A673 (cell line): ENCODE measurements around the gene RAB17. TPM values are rescaled to one million over a fixed set of nuclear protein-coding genes. Genes with fewer than 3 reads are reported as not detected.

Experiments used
- BruUV-seq: library from RNA; stranded (reverse); fragments of 400-500 nt; replicated peaks from 2 replicates; lab custom pipeline; 2021; lab: Mats Ljungman, UMichigan
- CTCF ChIA-PET: fragments of 300-600 bp; sonication (Branson Sonifier 250); formaldehyde crosslinking; loops from one replicate; lab custom pipeline; 2022; ENCODE audit warnings: antibody characterized with exemption; lab: Charles Lee
- POLR2A ChIA-PET: fragments of 300-600 bp; sonication (Branson Sonifier 250); formaldehyde crosslinking; loops from one replicate; lab custom pipeline; 2022; ENCODE audit warnings: antibody characterized with exemption; ENCODE audit not compliant: low non-redundant PET; lab: Charles Lee
- DNase-seq: peaks from one replicate; pipeline ENCODE4 v3.0.0-alpha.2; 2015; ENCODE audit warnings: low spot score
- H3K27ac ChIP-seq: fragments of 200-600 bp; sonication (generic); 2 replicates; pipeline ENCODE4 v1.5.1; 2016; ENCODE audit warnings: mixed run types, low read depth, mild to moderate bottlenecking, mixed read lengths, antibody characterized with exemption, low read length; ENCODE audit not compliant: poor library complexity, severe bottlenecking
- H3K27me3 ChIP-seq: fragments of 200-600 bp; sonication (generic); replicated peaks from 2 replicates; pipeline ENCODE4 v1.6.1; 2017; ENCODE audit warnings: mixed run types, low read depth, mild to moderate bottlenecking, mixed read lengths, antibody characterized with exemption, low read length; ENCODE audit not compliant: insufficient read depth, poor library complexity
- H3K36me3 ChIP-seq: fragments of 200-600 bp; sonication (generic); 2 replicates; pipeline ENCODE4 v1.6.1; 2016; ENCODE audit warnings: mixed run types, mild to moderate bottlenecking, mixed read lengths, antibody characterized with exemption, low read length; ENCODE audit not compliant: insufficient read depth, poor library complexity, severe bottlenecking
- H3K4me1 ChIP-seq: fragments of 200-600 bp; sonication (generic); 2 replicates; pipeline ENCODE4 v1.6.1; 2017; ENCODE audit warnings: mixed run types, mild to moderate bottlenecking, mixed read lengths, antibody characterized with exemption, low read length; ENCODE audit not compliant: insufficient read depth, poor library complexity, severe bottlenecking
- H3K4me3 ChIP-seq: fragments of 200-600 bp; sonication (generic); 2 replicates; pipeline ENCODE4 v1.5.1; 2016; ENCODE audit warnings: low read depth, mixed run types, mild to moderate bottlenecking, mixed read lengths, low read length; ENCODE audit not compliant: poor library complexity, severe bottlenecking
- H3K9me3 ChIP-seq: fragments of 200-600 bp; sonication (generic); 2 replicates; pipeline ENCODE4 v1.6.1; 2016; ENCODE audit warnings: mixed run types, low read depth, mild to moderate bottlenecking, mixed read lengths, antibody characterized with exemption, low read length; ENCODE audit not compliant: poor library complexity, severe bottlenecking
- EZH2 ChIP-seq: fragments of 200-600 bp; sonication (generic); IDR thresholded peaks from 2 replicates; pipeline ENCODE4 v1.6.1; 2017; ENCODE audit warnings: borderline replicate concordance, low read depth, mild to moderate bottlenecking, mixed read lengths, antibody characterized with exemption, low read length; ENCODE audit not compliant: poor library complexity, severe bottlenecking
- intact Hi-C: fragments of 100-400 bp; cut with micrococcal nuclease; formaldehyde crosslinking; loops from one replicate; pipeline ENCODE4 v1.10.0; 2022; ENCODE audit not compliant: unreplicated experiment
- total RNA-seq: library from RNA; stranded (reverse); gene quantifications from 2 replicates; pipeline ENCODE4 v1.2.3, GENCODE V29; 2021
- TF ChIP-seq, protein P1 (sequence below): fragments of 300-800, 200-600 bp; sonication (generic); conservative IDR thresholded peaks from 2 replicates; pipeline ENCODE4 v1.5.1; 2017; ENCODE audit warnings: low read depth, mild to moderate bottlenecking, antibody characterized with exemption, low read length, moderate library complexity, mixed read lengths

RAB17 gene
- total RNA-seq, 1 experiment from 2014 or later, result 0.62 TPM

DNA sequence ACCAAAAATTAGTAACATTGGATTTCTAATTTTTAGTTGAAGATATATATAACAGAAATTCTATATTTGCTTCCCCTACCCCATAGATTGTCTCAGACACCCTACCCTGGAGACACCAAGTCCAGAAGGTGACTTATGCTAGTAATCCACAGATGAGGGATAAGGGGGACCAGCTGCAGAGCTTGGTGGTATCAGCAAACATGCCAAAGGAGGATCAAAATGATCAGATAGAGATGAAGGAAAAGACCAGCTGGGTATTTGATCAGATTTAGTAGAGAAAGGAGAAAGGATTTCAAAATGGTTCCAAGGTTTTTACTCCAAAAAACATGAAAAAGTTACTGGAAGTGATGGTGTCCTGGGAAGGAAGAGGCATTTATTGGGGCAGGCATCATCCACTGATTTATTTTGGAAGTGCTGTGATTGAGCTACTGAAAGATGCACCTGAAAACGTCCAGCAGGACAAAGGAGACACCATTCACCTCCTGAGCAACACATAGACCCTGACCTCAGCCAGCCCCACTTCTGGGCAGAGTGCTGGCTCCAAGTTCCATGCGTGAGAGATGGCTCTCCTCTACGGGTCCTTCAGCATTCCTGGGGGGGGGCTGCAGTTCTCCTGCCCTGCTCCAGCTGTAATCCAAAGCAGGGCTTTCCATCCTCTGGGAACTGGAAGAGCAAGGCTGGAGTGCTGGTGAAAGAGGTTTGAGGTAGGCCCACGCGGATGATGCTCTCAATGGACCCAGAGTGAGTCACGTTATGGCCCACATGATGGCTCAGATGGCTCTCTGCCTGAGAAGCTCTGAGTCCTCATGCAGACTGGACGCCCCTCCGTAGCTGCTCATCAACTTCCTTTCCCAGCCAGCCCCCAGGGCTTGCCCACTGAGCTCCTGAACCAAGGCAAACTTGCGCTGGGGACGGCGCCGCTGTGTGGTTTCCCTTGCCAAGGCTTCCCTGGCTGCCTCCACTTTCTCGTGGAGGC is 33.2 kb upstream of the RAB17 start:
- no TSS peak for BruUV-seq
- CTCF ChIA-PET, result no interaction called here

GRCh38 chr2:237618449-237618848 is 27.9 kb upstream of the RAB17 start:
- Histone ChIP-seq H3K9me3 (no peaks in the 10 kb centered on the region), H3K4me1 (peaks cover 22% of the 10 kb centered on the region), H3K27ac (no peak overlapping the region), H3K4me3 (no peak overlapping the region), H3K27me3 (no peaks in the 10 kb centered on the region), H3K36me3 (no peaks in the 10 kb centered on the region)
- intact Hi-C loops, result no loop called here
- TF ChIP-seq, protein P1, sequence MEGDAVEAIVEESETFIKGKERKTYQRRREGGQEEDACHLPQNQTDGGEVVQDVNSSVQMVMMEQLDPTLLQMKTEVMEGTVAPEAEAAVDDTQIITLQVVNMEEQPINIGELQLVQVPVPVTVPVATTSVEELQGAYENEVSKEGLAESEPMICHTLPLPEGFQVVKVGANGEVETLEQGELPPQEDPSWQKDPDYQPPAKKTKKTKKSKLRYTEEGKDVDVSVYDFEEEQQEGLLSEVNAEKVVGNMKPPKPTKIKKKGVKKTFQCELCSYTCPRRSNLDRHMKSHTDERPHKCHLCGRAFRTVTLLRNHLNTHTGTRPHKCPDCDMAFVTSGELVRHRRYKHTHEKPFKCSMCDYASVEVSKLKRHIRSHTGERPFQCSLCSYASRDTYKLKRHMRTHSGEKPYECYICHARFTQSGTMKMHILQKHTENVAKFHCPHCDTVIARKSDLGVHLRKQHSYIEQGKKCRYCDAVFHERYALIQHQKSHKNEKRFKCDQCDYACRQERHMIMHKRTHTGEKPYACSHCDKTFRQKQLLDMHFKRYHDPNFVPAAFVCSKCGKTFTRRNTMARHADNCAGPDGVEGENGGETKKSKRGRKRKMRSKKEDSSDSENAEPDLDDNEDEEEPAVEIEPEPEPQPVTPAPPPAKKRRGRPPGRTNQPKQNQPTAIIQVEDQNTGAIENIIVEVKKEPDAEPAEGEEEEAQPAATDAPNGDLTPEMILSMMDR, result no peak
- TF ChIP-seq EZH2, result no peak
- CTCF ChIA-PET, result no interaction called here
- BruUV-seq, result no TSS peak
- POLR2A ChIA-PET, result no interaction called here
- DNase-seq, result no peak

More for the DNA sequence above, 33.2 kb upstream of the RAB17 start:
- POLR2A ChIA-PET, result no interaction called here
- Histone ChIP-seq H3K4me3 (no peak overlapping the region), H3K27ac (no peak overlapping the region), H3K4me1 (no peaks in the 10 kb centered on the region), H3K36me3 (no peaks in the 10 kb centered on the region), H3K9me3 (no peaks in the 10 kb centered on the region), H3K27me3 (no peaks in the 10 kb centered on the region)
- intact Hi-C loops, result no loop called here
- no peak for TF ChIP-seq EZH2
- TF ChIP-seq, protein P1, result no peak
- no peak for DNase-seq

GRCh38 chr2:237617587-237617982 is 27.1 kb upstream of the RAB17 start:
- Histone ChIP-seq H3K9me3 (no peaks in the 10 kb centered on the region), H3K27me3 (no peaks in the 10 kb centered on the region), H3K36me3 (no peaks in the 10 kb centered on the region), H3K27ac (peak overlapping the region; percentile 71), H3K4me3 (peak overlapping the region; percentile 25), H3K4me1 (peaks cover 22% of the 10 kb centered on the region)
- ChIA-PET POLR2A (no interaction called here), CTCF (interaction anchor here (0.5 kb wide), 1 partner anchor 105 kb away, joined by 5 read pairs; no protein-coding TSS in a partner anchor)
- no peak for DNase-seq
- intact Hi-C loops, result no loop called here
- TF ChIP-seq EZH2, result no peak
- TF ChIP-seq, protein P1, result no peak
- BruUV-seq, result no TSS peak
